HepG2 (cell line): ENCODE measurements around the gene TOB1. TPM values are rescaled to one million over a fixed set of nuclear protein-coding genes. Genes with fewer than 3 reads are reported as not detected.

ENCODE experiments used
- ATF1 ChIP-seq: IDR thresholded peaks from 2 replicates; pipeline ENCODE4 v1.6.1; 2016; ENCODE audit warnings: mild to moderate bottlenecking, control low read depth
- GMEB2 ChIP-seq: IDR thresholded peaks from 2 replicates; pipeline ENCODE4 v1.6.1; 2016; ENCODE audit warnings: missing biosample characterization, missing genetic modification reagents, low read depth
- MTF1 ChIP-seq: sonication (generic); formaldehyde crosslinking; IDR thresholded peaks from 2 replicates; pipeline ENCODE4 v1.5.0; 2020; ENCODE audit warnings: missing genetic modification reagents
- PHF5A ChIP-seq: IDR thresholded peaks from one replicate; pipeline ENCODE4 v1.6.1; 2018; ENCODE audit warnings: low read depth, missing genetic modification reagents; ENCODE audit not compliant: unreplicated experiment
- SP2 ChIP-seq: sonication (generic); formaldehyde crosslinking; IDR thresholded peaks from 2 replicates; pipeline ENCODE4 v1.5.1; 2020; ENCODE audit warnings: mild to moderate bottlenecking, missing genetic modification reagents
- TCF7L2 ChIP-seq: IDR thresholded peaks from 2 replicates; pipeline ENCODE4 v1.6.1; 2011; ENCODE audit warnings: mild to moderate bottlenecking, low read depth, low read length, moderate library complexity
- YY1 ChIP-seq: IDR thresholded peaks from 2 replicates; pipeline ENCODE4 v1.6.1; 2011; ENCODE audit warnings: low read length, low read depth, moderate library complexity, mild to moderate bottlenecking; ENCODE audit not compliant: insufficient read depth, insufficient replicate concordance
- ZBTB3 ChIP-seq: sonication (generic); formaldehyde crosslinking; IDR thresholded peaks from 2 replicates; pipeline ENCODE4 v1.4.0; 2020; ENCODE audit warnings: low read depth, mild to moderate bottlenecking, moderate library complexity, missing genetic modification reagents, borderline replicate concordance
- ZNF292 ChIP-seq: sonication (generic); formaldehyde crosslinking; IDR thresholded peaks from 2 replicates; pipeline ENCODE4 v1.8.1; 2022; ENCODE audit warnings: mild to moderate bottlenecking, low read depth, missing genetic modification reagents, borderline replicate concordance
- ZNF556 ChIP-seq: sonication (generic); formaldehyde crosslinking; IDR thresholded peaks from 2 replicates; pipeline ENCODE4 v1.4.0; 2020; ENCODE audit warnings: mild to moderate bottlenecking, missing genetic modification reagents, borderline replicate concordance
- ZNF564 ChIP-seq: sonication (generic); formaldehyde crosslinking; IDR thresholded peaks from 2 replicates; pipeline ENCODE4 v1.8.1; 2023; ENCODE audit warnings: mild to moderate bottlenecking, missing genetic modification reagents
- ZNF761 ChIP-seq: sonication (generic); formaldehyde crosslinking; conservative IDR thresholded peaks from 2 replicates; pipeline ENCODE4 v1.4.0; 2020; ENCODE audit warnings: mild to moderate bottlenecking, missing genetic modification reagents
- polyA plus RNA-seq, 8 experiments: library from polyadenylated mRNA; depleted of rRNA in 3 of 8; stranded (reverse) in 7 of 8; unstranded in 1 of 8; fragments of >200 nt; fragmentation: Illumina TruSeq in 4 of 8; extraction: Trizol in 4 of 8; gene quantifications; 2 replicates each; pipeline versions ENCODE4 v1.2.1 to v1.2.3, GENCODE V29; 2011 to 2016; ENCODE audit warnings: low read depth in 4 of 8, missing spikeins in 1 of 8, mixed read lengths in 1 of 8; ENCODE audit not compliant: insufficient read depth in 1 of 8
- total RNA-seq, 5 experiments: library from RNA; depleted of rRNA; stranded (reverse); fragments of >200 nt; fragmentation: Illumina TruSeq; extraction: Trizol; gene quantifications; 2 replicates each; pipeline ENCODE4 v1.2.3, GENCODE V29; 2016; ENCODE audit warnings: low read depth in 1 of 5
- TF ChIP-seq, protein P1 (sequence below): sonication (generic); formaldehyde crosslinking; IDR thresholded peaks from 2 replicates; pipeline ENCODE4 v1.4.0; 2020; ENCODE audit warnings: mild to moderate bottlenecking, missing genetic modification reagents
- TF ChIP-seq, protein P2 (sequence below), 2 experiments: sonication (generic) in 1 of 2; formaldehyde crosslinking in 1 of 2; IDR thresholded peaks; 2 replicates each; pipeline versions ENCODE4 v1.5.1 to v1.6.1; 2011 to 2020; ENCODE audit warnings: borderline replicate concordance in 1 of 2, low read depth in 1 of 2, low read length in 1 of 2, mild to moderate bottlenecking in 1 of 2, missing genetic modification reagents in 1 of 2, moderate library complexity in 1 of 2
- TF ChIP-seq, protein P3 (sequence below): sonication (generic); formaldehyde crosslinking; IDR thresholded peaks from 2 replicates; pipeline ENCODE4 v1.5.1; 2020; ENCODE audit warnings: missing genetic modification reagents, mild to moderate bottlenecking, borderline replicate concordance
- TF ChIP-seq, protein P4 (sequence below): sonication (generic); formaldehyde crosslinking; conservative IDR thresholded peaks from 2 replicates; pipeline ENCODE4 v1.5.0; 2020; ENCODE audit warnings: missing genetic modification reagents
- TF ChIP-seq, protein P5 (sequence below): sonication (generic); formaldehyde crosslinking; IDR thresholded peaks from 2 replicates; pipeline ENCODE4 v1.8.0; 2022; ENCODE audit warnings: missing genetic modification reagents, mild to moderate bottlenecking, inconsistent platforms, borderline replicate concordance

The TOB1 gene
- total and polyA plus RNA-seq, 2 of the 13 experiments (the other 11 are each of a cell fraction or from before 2014, with no cell fraction given), result 21.9 to 57.7 TPM

GRCh38 chr17:50884439-50885311, 18.5 kb upstream of the TOB1 start (continued):
- TF ChIP-seq YY1 (peak; percentile 17), ZNF761 (CRISPR knock-in tag) (no peak), ZNF564 (CRISPR knock-in tag) (peak; percentile 29; the same call in 1 of the 2 replicates), ATF1 (CRISPR knock-in tag) (no peak), PHF5A (CRISPR knock-in tag) (peak; percentile 49), ZBTB3 (no peak), ZNF292 (CRISPR knock-in tag) (peak; percentile 89; the same call in 1 of the 2 replicates), TCF7L2 (no peak), SP2 (CRISPR knock-in tag) (no peak), GMEB2 (CRISPR knock-in tag) (no peak), MTF1 (no peak), ZNF556 (CRISPR knock-in tag) (no peak; the same call in 1 of the 2 replicates)
- TF ChIP-seq, protein P1, sequence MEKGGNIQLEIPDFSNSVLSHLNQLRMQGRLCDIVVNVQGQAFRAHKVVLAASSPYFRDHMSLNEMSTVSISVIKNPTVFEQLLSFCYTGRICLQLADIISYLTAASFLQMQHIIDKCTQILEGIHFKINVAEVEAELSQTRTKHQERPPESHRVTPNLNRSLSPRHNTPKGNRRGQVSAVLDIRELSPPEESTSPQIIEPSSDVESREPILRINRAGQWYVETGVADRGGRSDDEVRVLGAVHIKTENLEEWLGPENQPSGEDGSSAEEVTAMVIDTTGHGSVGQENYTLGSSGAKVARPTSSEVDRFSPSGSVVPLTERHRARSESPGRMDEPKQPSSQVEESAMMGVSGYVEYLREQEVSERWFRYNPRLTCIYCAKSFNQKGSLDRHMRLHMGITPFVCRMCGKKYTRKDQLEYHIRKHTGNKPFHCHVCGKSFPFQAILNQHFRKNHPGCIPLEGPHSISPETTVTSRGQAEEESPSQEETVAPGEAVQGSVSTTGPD (CRISPR knock-in tag), result no peak; the same call in 1 of the 2 replicates
- TF ChIP-seq, protein P2, sequence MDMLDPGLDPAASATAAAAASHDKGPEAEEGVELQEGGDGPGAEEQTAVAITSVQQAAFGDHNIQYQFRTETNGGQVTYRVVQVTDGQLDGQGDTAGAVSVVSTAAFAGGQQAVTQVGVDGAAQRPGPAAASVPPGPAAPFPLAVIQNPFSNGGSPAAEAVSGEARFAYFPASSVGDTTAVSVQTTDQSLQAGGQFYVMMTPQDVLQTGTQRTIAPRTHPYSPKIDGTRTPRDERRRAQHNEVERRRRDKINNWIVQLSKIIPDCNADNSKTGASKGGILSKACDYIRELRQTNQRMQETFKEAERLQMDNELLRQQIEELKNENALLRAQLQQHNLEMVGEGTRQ (IDR thresholded peaks at IDR 0.05; ENCODE audit: low read depth, low read length), result no peak
- TF ChIP-seq, protein P2 (CRISPR knock-in tag; IDR thresholded peaks at IDR 0.05; ENCODE audit: borderline replicate concordance), result no peak
- TF ChIP-seq, protein P3, sequence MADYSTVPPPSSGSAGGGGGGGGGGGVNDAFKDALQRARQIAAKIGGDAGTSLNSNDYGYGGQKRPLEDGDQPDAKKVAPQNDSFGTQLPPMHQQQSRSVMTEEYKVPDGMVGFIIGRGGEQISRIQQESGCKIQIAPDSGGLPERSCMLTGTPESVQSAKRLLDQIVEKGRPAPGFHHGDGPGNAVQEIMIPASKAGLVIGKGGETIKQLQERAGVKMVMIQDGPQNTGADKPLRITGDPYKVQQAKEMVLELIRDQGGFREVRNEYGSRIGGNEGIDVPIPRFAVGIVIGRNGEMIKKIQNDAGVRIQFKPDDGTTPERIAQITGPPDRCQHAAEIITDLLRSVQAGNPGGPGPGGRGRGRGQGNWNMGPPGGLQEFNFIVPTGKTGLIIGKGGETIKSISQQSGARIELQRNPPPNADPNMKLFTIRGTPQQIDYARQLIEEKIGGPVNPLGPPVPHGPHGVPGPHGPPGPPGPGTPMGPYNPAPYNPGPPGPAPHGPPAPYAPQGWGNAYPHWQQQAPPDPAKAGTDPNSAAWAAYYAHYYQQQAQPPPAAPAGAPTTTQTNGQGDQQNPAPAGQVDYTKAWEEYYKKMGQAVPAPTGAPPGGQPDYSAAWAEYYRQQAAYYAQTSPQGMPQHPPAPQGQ, result 0 out of 2 replicates have a peak, but pooled peaks have one; percentile 21
- TF ChIP-seq, protein P4, sequence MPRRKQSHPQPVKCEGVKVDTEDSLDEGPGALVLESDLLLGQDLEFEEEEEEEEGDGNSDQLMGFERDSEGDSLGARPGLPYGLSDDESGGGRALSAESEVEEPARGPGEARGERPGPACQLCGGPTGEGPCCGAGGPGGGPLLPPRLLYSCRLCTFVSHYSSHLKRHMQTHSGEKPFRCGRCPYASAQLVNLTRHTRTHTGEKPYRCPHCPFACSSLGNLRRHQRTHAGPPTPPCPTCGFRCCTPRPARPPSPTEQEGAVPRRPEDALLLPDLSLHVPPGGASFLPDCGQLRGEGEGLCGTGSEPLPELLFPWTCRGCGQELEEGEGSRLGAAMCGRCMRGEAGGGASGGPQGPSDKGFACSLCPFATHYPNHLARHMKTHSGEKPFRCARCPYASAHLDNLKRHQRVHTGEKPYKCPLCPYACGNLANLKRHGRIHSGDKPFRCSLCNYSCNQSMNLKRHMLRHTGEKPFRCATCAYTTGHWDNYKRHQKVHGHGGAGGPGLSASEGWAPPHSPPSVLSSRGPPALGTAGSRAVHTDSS (CRISPR knock-in tag), result no peak
- TF ChIP-seq, protein P5, sequence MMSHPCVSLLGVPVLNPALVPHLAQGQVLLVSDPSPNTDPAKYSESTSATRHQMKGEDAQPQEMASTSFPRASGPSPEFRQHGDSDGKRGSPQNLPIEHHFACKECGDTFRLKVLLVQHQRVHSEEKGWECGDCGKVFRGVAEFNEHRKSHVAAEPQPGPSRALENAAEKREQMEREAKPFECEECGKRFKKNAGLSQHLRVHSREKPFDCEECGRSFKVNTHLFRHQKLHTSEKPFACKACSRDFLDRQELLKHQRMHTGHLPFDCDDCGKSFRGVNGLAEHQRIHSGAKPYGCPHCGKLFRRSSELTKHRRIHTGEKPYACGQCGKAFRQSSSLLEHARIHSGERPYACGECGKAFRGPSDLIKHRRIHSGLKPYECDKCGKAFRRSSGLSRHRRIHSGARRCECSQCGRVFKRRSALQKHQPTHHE (CRISPR knock-in tag), result no peak
